K562 (cell line): ENCODE measurements around the gene TMEM270. TPM values are rescaled to one million over a fixed set of nuclear protein-coding genes. Genes with fewer than 3 reads are reported as not detected.

Experiments
- BRF1 ChIP-seq: IDR thresholded peaks from 3 replicates; pipeline ENCODE4 v1.6.1; 2011; ENCODE audit warnings: borderline replicate concordance, mild to moderate bottlenecking; ENCODE audit not compliant: insufficient read length; ENCODE audit errors: extremely low read depth
- DPF2 ChIP-seq: fragments of 450-650 bp; IDR thresholded peaks from 2 replicates; pipeline ENCODE4 v1.6.1; 2016
- ELK3 ChIP-seq: fragments of 450-650 bp; formaldehyde crosslinking; IDR thresholded peaks from 2 replicates; pipeline ENCODE4 v1.4.0; 2020; ENCODE audit warnings: mild to moderate bottlenecking
- NR4A1 ChIP-seq, 2 experiments: fragments of 250-450 bp in 1 of 2; fragments of 450-650 bp in 1 of 2; sonication (Bioruptor Pico) in 1 of 2; IDR thresholded peaks; 2 replicates each; pipeline versions ENCODE4 v1.4.0 to v1.6.1; 2016 to 2020; ENCODE audit warnings: mild to moderate bottlenecking in 2 of 2, missing compliant biosample characterization in 1 of 2, missing genetic modification characterization in 1 of 2, moderate library complexity in 1 of 2
- POLR3A ChIP-seq: IDR thresholded peaks from 2 replicates; pipeline ENCODE4 v1.6.1; 2011; ENCODE audit warnings: borderline replicate concordance, mild to moderate bottlenecking, moderate library complexity; ENCODE audit not compliant: insufficient read length, insufficient read depth; ENCODE audit errors: extremely low read depth
- RERE ChIP-seq: sonication (generic); formaldehyde crosslinking; IDR thresholded peaks from 2 replicates; pipeline ENCODE4 v1.8.0; 2023; ENCODE audit warnings: missing genetic modification reagents, mild to moderate bottlenecking, borderline replicate concordance
- ZNF57 ChIP-seq: fragments of 450-650 bp; formaldehyde crosslinking; IDR thresholded peaks from 2 replicates; pipeline ENCODE4 v1.4.0; 2020; ENCODE audit warnings: mild to moderate bottlenecking, moderate library complexity
- ZNF583 ChIP-seq: fragments of 250-450 bp; sonication (Bioruptor Pico); IDR thresholded peaks from 2 replicates; pipeline ENCODE4 v1.4.0; 2020
- polyA plus RNA-seq, 8 experiments: library from polyadenylated mRNA; depleted of rRNA in 4 of 8; stranded (reverse) in 5 of 8; unstranded in 3 of 8; fragments of >200 nt; fragmentation: Nextera tagmentation in 2 of 8; fragmentation: Illumina TruSeq in 1 of 8; extraction: Ambion mirVana in 2 of 8; extraction: Trizol in 1 of 8; gene quantifications; 2 replicates each; pipeline versions ENCODE4 v1.2.1 to v1.2.3, GENCODE V29; 2011 to 2014; ENCODE audit warnings: inconsistent platforms in 1 of 8, missing spikeins in 1 of 8
- total RNA-seq, 7 experiments: library from RNA; depleted of rRNA in 6 of 7; stranded (reverse); fragments of >200 nt in 6 of 7; fragmentation: Illumina TruSeq in 2 of 7; extraction: Trizol in 2 of 7; gene quantifications; 2 replicates each; pipeline versions ENCODE4 v1.2.1 to v1.2.3, GENCODE V29; 2011 to 2021; ENCODE audit warnings: low replicate concordance in 1 of 7
- TF ChIP-seq, protein P1 (sequence below): sonication (generic); formaldehyde crosslinking; IDR thresholded peaks from 2 replicates; pipeline ENCODE4 v1.8.1; 2023; ENCODE audit warnings: mild to moderate bottlenecking, missing genetic modification reagents, moderate library complexity

Gene TMEM270
- total and polyA plus RNA-seq, 9 of the 15 experiments (the other 6 are each of a cell fraction or from before 2014, with no cell fraction given), result not detected

DNA sequence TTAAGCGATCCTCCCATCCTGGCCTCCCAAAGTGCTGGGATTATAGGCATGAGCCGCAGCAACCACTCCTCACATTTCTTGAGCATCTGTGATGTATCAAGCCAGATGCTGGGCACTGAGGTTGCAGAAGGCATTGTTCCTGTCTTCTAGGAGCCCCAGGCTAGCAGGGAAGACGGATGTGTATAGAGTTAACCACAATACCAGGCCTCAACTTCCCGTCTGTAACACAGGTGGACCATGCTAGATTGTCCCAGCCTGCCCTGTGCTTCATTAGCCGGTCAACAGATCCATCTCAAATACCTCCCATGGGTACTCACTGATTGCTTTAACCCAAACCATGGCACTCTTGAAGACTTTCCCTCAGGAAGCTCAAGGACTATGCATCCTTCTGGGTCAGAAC, 32.0 kb upstream of the TMEM270 start (continued):
- TF ChIP-seq POLR3A (no peak), BRF1 (no peak), DPF2 (no peak), ELK3 (no peak), ZNF583 (CRISPR knock-in tag) (0 out of 2 replicates have a peak, but pooled peaks have one; percentile 22), RERE (CRISPR knock-in tag) (no peak), ZNF57 (CRISPR knock-in tag) (no peak), NR4A1 (CRISPR knock-in tag; IDR thresholded peaks at IDR 0.05) (0 out of 2 replicates have a peak, but pooled peaks have one; percentile 15), NR4A1 (tag; IDR thresholded peaks at IDR 0.05) (no peak)
- TF ChIP-seq, protein P1, sequence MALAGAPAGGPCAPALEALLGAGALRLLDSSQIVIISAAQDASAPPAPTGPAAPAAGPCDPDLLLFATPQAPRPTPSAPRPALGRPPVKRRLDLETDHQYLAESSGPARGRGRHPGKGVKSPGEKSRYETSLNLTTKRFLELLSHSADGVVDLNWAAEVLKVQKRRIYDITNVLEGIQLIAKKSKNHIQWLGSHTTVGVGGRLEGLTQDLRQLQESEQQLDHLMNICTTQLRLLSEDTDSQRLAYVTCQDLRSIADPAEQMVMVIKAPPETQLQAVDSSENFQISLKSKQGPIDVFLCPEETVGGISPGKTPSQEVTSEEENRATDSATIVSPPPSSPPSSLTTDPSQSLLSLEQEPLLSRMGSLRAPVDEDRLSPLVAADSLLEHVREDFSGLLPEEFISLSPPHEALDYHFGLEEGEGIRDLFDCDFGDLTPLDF (CRISPR knock-in tag), result no peak
